Astrocyte of the cerebellum (primary cell): Measurements from ENCODE around the gene RYR2.

Source experiments
- DNase-seq: peaks from one replicate; pipeline ENCODE4 v3.0.0-alpha.2; 2011; ENCODE audit warnings: low read depth
- H3K4me3 ChIP-seq: 2 replicates; pipeline ENCODE4 v1.5.1; 2011; ENCODE audit warnings: mild to moderate bottlenecking, low read depth, low read length, moderate library complexity
- CTCF ChIP-seq: IDR thresholded peaks from 2 replicates; pipeline ENCODE4 v1.5.1; 2012; ENCODE audit warnings: low read length, low read depth, moderate library complexity, mild to moderate bottlenecking; ENCODE audit errors: missing control alignments
- in situ Hi-C: cut with HindIII; loops from 2 replicates; pipeline ENCODE4 v1.10.0; 2017; ENCODE audit warnings: low sequenced_read_pairs

Gene RYR2

GRCh38 chr1:237000191-237000590, 41.8 kb upstream of the RYR2 start:
- in situ Hi-C loops = no loop called here
- H3K4me3 ChIP-seq = no peak overlapping the region
- no peak for TF ChIP-seq CTCF
- no peak for DNase-seq

GRCh38 chr1:237003516-237003915, 38.5 kb upstream of the RYR2 start:
- no peak for DNase-seq
- TF ChIP-seq CTCF = no peak
- no peak overlapping the region for H3K4me3 ChIP-seq
- in situ Hi-C loops = no loop called here

- no peak for TF ChIP-seq CTCF
- in situ Hi-C loops = no loop called here
- DNase-seq = no peak
- H3K4me3 ChIP-seq = no peak within 1 kb of the TSS
Observed at GRCh38 chr1:237004116-237004515, 37.9 kb upstream of the RYR2 start, which contains the start of gene MT1HL1. Gene MT1HL1, minus strand, starts transcription at chr1:237004441. Its CDS starts 69 bp downstream, at chr1:237004372.

- H3K4me3 ChIP-seq = no peak overlapping the region
- in situ Hi-C loops = no loop called here
- no peak for DNase-seq
- no peak for TF ChIP-seq CTCF
Observed at GRCh38 chr1:237005674-237006073, 36.3 kb upstream of the RYR2 start.

GRCh38 chr1:237007147-237007881, 34.7 kb upstream of the RYR2 start:
- no peak for TF ChIP-seq CTCF
- no peak for DNase-seq
- in situ Hi-C loops = no loop called here
- H3K4me3 ChIP-seq = no peak overlapping the region

GRCh38 chr1:237009611-237010010, 32.4 kb upstream of the RYR2 start:
- no peak overlapping the region for H3K4me3 ChIP-seq
- TF ChIP-seq CTCF = no peak
- in situ Hi-C loops = no loop called here
- DNase-seq = no peak
